ENCODE results near the gene RMI1.
"Not testable (repeated sequence)": the region's sequence is repeated elsewhere in the genome, so short reads cannot be mapped to it uniquely, and the experiment has no call there.

RMI1 gene

DNA sequence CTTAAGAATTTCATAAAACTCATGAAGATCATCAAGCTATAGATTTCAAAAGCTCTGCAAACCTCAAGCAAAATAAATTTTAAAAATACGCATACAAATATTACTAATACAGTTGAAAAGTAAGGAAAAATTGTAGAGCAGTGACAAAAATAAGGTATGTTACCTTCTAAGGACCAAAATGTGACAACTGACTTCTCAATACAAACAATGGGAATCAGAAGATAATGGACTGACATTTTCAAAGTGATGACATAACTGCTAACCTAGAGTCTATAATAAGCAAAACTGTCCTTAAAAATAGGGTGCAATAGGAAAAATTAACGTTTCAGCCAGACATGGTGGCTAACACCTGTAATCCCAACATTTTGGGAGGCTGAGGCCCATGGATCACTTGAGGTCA is 27.1 kb downstream of the RMI1 start:
- DNase-seq (ENCODE audit: low read depth): no peak

DNA sequence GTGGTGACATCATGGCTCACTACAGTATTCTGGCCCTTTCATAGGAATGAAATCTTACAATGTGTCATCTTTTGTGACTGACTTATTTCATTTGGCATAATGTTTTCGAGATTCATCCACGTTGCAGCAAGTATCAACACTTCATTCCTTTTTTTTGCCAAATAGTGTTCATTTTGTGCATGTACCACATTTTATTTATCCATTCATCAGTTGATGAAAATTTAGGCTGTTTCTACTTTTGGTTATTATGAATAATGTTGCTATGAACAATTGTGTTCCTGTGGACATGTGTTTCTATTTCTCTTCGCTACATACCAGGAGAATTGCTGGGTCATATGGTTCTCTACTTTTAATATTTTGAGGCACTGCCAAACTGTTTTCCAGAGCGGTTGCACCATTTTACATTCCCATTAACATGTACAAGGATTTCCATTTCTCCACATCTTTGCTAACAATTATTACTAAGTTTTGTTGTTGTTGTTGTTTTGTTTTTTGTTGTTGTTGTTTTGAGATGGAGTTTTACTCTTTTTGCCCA is 43.5 kb downstream of the RMI1 start:
- no peak for DNase-seq (ENCODE audit: low read depth)

DNA sequence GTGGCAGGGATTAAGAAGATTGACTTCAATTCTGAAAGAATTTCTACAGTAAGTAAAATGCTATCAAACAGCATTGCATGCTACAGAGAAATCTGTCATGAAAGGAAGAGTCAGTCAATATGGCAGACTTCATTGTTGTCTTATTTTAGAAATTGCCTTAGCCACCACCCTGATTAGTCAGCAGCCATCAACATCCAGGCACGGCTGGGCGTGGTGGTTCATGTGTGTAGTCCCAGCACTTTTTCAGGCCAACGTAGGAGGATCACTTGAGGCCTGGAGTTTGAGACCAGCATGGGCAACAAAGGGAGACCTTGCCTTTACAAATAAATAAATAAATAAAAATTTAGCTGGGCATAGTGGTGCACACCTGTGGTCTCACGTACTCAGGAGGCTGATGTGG is 46.6 kb downstream of the RMI1 start:
- no peak for DNase-seq (ENCODE audit: low read depth)

DNA sequence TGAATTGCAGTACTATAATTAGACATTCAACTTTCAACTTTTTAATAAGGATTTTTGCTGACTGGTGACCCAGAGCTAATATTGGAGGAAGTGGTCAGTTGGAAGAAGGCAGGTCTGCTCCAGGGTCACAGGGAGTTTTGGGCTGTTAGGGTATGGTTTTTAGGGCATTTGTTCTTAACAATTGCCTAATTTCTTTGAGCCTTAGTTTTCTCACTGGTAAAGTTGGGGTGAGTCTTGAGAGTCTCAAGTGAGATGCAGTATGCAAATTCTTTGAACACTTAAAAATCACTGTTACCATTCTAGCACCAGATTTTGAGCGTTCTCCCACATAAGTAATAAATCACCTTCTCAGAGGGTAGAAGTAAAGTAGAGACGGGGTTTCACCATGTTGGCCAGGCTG is 50.9 kb downstream of the RMI1 start:
- DNase-seq (ENCODE audit: low read depth): no peak

DNA sequence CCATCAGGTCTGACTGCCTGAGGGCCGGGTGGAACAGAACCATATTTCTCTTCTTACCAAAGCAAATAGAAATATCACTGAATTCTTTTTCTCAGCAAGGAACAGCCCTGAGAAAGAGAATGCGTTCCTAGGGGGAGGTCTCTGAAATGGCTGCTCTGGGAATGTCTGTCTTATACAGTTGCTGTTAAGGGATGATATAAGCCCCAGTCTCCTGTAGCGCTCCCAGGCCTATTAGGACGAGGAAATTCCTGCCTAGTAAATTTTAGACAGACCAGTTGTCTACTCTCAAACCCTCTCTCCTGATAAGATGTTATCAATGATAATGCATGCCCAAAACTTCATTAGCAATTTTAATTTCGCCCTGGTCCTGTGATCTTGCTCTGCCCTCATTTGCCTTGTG is 61.3 kb downstream of the RMI1 start:
- not testable (repeated sequence) for DNase-seq (ENCODE audit: low read depth)

DNA sequence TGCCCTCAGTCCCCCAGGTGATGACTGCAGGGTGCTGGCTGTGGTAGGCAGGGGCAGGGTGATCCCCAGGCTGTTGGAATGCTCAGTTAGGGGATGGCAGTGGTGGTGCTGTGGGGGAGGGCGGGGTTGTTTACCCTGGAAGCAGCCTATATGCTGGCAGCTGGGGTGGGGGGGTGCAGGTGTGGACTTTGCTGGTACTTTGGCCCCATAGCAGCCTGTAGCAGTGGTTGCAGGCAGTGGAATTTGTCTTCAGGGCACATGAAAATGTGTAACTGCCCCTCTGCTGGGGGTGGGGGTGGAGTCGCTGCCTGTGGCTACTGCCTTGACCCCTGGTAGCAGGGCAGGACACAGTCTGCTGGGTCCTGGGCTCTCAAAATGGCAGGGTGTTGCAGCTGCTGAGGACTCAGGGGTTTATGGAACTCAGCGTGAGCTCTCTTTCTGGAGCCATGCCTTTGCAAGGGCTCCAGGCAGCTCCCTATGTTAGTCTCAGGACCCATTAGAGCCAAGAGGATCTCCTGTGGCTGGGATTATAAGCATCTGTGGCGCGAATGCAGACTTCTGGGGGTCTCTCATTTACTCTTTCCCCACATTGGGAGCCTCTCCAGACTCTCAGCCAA is 65.0 kb downstream of the RMI1 start:
- DNase-seq (ENCODE audit: low read depth): no peak
